ENCODE results near the gene C2orf72.

C2orf72 gene

GRCh38 chr2:231088754-231089153 lies 51.4 kb downstream of the C2orf72 start:
- no peak for DNase-seq

GRCh38 chr2:231093933-231094332 lies 56.6 kb downstream of the C2orf72 start:
- no peak for DNase-seq

- no peak for DNase-seq
These were observed 57.5 kb downstream of the C2orf72 start for GRCh38 chr2:231094736-231095346.

Data from NCI-H2029 (cell line).